GM19238 (cell line): Measurements from ENCODE around the gene TOLLIP.

Experiments
- DNase-seq: peaks from one replicate; pipeline ENCODE4 v3.0.0; 2011; ENCODE audit warnings: low spot score; ENCODE audit not compliant: insufficient read length

Gene TOLLIP

DNA sequence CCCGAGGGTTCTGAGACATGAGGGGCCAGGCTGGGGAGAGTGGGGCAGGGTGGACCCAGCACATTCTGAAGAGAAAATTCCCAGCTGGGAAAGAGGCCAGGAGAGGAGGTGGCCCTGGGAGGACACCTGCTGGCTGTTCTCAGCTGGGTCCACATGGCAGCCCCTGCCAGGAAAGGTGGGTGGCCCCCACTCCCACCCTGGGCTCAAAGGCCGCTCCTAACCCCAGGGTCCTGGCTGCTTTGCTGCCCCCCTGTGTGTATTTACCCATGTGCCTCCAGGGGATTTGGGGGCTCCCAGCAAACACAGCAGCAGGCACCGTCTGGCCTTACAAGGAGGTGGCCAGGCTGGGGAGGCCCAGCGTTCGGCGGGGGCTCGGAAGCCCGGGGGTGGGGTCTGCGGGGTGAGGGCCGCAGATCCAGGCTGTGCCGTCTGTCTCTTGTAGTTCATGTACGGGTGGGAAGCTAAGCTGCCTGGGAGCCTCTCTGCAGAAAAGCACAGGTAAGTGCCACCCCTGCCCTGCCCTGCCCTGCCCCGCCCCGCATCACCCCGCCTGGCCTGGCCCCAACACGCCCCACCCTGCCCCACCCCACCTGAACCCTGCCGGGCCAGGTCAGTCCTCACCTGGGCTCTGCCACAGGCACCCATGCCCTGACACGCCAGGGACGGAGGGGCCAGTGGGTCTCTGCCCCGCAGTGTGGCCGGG is 75.9 kb downstream of the TOLLIP start:
- no peak for DNase-seq

DNA sequence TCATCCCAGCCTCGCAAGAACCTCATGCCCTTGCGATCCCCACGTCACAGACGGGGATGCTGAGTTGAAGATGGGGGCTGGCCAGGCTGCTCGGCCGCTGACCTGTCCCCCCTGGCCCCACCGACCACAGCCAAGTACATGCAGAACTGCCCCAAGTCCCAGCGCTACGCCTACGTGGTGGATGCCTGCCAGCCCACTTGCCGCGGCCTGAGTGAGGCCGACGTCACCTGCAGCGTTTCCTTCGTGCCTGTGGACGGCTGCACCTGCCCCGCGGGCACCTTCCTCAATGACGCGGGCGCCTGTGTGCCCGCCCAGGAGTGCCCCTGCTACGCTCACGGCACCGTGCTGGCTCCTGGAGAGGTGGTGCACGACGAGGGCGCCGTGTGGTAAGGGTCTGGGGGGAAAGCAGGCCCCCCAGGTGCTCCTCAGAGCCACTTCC is 76.5 kb downstream of the TOLLIP start:
- no peak for DNase-seq

DNA sequence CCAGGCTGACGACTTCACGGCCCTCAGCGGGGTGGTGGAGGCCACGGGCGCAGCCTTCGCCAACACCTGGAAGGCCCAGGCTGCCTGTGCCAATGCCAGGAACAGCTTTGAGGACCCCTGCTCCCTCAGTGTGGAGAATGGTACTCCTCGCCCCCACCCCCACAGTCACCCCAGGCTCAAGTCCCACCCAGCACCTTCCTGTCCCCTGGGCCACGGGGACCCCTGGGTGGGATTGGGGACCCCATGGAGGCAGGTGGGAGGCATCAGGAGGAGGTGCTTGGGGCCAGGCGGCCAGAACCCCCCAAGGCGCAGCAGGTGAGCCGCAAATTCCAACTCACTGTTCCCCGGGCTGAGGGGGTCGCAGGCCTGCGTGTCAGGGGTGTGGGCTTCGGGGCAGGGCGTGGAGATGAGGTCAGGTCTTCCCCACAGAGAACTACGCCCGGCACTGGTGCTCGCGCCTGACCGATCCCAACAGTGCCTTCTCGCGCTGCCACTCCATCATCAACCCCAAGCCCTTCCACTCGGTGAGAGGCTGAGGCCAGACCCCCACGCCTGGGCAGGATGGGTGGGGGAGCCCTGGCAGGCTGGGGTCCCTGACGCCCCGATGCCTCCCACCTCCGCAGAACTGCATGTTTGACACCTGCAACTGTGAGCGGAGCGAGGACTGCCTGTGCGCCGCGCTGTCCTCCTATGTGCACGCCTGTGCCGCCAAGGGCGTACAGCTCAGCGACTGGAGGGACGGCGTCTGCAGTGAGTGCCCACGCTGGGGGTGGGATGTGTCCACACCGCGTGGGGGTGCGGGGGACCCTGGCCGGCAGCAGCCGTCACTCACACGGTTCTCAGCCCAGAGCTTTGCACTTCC is 77.2 kb downstream of the TOLLIP start:
- DNase-seq, result no peak

DNA sequence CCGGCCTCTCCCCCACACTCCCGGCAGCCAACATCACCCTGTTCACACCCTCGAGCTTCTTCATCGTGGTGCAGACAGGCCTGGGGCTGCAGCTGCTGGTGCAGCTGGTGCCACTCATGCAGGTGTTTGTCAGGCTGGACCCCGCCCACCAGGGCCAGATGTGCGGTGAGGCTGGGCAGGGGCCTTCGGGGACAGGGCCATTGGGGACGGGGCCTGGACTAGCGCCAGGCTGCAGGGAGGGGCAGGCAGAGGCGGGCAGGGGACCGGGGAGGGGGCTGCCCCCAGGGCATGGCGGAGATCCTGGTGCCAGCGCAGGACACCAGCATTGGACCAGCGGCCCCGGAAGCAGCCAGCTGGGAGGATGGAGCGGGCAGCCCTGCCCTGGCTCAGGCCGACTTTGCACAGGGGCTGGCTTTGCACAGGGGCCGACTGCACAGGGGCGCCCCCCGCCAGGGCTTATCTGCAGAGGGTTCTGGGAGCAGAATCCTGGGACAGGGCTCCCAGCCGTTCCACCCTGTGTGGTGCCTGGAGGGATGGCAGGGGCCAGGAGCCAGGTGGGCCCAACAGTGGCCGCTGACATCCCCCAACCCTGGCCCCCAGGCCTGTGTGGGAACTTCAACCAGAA is 77.9 kb downstream of the TOLLIP start:
- no peak for DNase-seq

DNA sequence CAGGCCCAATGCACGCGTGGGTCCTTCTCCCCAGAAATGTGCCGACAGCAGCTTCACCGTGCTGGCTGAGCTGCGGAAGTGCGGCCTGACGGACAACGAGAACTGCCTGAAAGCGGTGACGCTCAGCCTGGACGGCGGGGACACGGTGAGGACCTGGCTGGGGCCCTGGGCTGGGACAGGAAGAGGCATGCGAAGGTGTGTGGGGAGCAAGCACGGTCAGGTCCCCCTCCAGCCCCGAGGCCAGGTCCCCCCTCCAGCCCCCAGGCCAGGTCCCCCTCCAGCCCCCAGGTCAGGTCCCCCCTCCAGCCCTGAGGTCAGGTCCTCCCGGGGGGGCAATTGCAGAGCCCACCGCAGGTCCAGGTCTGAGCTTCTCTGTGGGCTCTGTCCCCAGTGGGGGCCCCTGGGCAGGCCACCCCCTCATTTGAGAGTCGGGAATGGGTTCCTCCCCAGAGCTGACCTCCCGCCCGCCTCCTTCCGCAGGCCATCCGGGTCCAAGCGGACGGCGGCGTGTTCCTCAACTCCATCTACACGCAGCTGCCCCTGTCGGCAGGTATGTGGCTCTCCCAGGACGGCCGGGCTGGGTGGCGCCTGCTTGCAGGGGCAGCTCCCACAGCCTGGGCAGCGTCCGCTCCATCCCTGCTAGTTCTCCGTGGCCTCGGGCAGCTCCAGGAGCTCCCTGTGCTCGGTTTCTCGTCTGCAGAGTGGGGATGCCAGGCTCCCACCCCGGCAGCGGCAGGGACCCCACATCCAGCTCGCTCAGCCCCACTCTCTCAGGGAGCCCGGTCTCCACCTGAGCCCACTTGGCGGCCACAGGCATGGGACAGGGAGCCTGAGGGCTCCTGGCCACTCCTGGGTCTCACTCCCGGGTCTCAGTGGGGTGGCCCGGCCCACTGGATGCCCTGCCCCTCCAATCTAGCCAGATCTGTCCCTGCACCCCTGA is 78.7 kb downstream of the TOLLIP start:
- DNase-seq, result no peak

DNA sequence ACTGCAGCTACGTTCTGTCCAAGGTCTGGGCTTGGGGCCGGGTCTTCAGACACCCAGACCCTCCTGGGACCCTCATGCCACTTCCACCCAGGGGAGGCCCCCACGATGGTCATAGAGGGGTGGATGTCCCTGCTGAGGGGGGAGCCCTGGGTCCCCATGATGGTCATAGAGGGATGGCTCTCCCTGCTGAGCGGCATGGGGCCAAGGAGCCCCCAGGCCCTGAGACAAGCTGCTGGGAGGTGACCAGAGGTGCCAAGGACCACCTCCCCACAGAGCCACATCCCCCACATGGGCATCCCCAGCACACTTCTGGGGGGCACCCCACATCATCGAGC is 79.3 kb downstream of the TOLLIP start:
- no peak for DNase-seq

DNA sequence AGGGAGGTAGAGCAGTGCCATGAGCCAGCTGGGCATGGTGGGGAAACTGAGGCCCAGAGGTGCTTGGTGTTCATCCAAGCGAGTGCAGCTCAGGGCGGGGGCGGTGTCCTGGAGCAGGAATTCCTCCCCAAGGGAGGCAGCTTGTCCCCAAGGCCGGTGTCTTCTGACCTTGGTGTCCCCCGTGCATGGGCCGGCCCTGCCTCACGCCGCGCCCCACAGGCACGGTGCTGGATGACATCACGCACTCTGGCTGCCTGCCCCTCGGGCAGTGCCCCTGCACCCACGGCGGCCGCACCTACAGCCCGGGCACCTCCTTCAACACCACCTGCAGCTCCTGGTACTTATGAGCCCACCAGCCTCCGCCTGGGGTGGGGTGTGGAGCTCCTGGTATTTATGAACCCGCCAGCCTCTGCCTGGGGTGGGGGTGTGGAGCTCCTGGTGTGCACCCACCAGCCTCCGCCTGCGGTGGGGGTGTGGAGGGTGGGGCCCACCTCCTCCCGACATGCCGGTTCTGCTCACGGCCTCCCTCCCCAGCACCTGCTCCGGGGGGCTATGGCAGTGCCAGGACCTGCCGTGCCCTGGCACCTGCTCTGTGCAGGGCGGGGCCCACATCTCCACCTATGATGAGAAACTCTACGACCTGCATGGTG is 79.8 kb downstream of the TOLLIP start:
- no peak for DNase-seq

DNA sequence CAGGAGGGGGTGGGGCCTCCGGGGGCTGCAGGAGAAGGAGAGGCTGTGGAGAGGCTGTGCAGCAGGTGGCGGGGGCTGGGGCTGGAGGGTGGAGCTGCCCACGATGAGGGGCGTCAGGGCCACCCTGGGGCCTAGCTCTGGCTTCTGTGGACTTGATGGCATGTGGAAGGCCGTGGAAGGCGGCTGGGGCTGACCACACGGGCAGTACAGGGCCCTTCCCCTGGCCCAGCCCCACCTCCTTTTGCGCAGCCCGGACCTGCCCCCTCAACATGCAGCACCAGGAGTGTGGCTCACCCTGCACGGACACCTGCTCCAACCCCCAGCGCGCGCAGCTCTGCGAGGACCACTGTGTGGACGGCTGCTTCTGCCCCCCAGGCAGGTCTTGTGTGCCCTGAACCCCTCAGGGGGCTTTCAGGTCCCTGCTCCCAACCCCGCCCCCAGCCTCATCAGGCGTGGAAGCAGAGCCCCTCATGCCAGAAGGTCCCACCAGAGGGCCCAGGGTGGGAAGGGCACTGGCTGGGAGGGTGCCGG is 80.4 kb downstream of the TOLLIP start:
- no peak for DNase-seq

DNA sequence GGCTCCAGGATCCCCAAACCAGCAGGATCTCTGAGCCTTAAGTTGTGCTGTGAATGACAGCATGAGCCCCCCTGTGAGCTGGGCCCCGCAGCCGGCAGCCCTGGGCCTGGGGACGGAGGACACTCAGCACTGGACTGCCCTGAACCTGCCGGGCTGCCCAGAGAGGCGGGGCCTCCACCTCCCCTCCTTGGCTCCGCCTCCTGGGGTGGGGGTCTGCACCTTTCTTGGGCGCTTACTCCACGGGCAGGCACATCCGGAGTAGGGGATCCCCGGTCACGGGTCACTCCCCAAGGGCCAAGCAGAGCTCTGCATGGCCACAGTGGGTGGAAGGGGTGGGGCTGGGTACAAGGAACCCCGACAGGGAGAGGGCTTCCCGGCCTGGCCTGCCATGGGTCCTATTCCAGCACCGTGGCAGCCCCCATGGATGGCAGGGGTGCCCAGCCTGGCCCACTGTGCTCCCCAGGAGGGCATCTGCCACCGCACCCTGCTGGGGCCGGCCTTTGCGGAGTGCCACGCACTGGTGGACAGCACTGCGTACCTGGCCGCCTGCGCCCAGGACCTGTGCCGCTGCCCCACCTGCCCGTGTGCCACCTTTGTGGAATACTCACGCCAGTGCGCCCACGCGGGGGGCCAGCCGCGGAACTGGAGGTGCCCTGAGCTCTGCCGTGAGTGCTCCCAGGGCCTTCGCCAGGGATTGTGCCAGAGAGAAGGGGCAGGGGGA is 81.2 kb downstream of the TOLLIP start:
- DNase-seq, result no peak

DNA sequence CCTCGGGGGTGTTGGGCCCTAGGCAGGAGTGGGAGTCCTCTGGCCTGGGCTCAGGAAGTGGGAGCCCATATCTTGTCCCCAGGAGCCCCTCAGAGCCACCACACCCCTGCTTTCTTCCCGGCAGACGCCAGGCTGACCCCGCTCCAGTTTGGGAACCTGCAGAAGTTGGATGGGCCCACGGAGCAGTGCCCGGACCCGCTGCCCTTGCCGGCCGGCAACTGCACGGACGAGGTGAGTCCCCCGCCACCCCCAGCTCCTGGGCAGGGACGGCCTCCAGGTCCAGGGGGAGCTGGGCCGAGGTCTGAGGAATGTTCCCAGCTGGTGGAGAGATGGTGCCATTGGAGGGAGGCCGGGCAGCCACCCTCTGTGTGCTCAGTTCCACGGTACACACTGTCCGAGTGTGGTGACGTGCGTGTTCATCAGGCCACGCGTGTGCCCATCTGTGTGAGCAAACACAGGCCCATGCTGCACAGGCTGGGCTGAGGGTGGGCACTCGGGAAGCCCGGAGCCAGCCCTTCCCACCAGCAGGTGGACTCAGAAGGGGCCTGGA is 81.8 kb downstream of the TOLLIP start:
- no peak for DNase-seq

DNA sequence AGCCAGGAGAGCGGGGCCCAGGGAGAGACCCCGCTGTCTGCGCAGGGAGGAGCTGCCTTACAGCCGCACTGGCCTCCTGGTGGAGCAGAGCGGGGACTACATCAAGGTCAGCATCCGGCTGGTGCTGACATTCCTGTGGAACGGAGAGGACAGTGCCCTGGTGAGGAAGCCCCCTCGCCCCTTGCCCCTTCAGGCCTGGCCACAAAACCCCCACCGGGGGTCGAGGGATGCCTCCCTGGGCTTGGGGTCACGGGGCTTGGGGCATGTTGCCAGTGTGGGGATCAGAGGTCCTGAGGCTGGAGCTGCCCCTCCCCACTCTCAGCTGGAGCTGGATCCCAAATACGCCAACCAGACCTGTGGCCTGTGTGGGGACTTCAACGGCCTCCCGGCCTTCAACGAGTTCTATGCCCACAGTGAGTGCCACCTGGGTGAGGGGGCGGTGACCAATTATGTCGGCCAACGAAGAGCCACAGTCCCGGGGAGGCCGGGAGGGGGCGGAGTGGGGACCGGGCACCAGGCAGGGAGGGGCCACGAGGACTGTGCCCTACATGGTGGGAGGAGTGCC is 82.4 kb downstream of the TOLLIP start:
- DNase-seq, result no peak

DNA sequence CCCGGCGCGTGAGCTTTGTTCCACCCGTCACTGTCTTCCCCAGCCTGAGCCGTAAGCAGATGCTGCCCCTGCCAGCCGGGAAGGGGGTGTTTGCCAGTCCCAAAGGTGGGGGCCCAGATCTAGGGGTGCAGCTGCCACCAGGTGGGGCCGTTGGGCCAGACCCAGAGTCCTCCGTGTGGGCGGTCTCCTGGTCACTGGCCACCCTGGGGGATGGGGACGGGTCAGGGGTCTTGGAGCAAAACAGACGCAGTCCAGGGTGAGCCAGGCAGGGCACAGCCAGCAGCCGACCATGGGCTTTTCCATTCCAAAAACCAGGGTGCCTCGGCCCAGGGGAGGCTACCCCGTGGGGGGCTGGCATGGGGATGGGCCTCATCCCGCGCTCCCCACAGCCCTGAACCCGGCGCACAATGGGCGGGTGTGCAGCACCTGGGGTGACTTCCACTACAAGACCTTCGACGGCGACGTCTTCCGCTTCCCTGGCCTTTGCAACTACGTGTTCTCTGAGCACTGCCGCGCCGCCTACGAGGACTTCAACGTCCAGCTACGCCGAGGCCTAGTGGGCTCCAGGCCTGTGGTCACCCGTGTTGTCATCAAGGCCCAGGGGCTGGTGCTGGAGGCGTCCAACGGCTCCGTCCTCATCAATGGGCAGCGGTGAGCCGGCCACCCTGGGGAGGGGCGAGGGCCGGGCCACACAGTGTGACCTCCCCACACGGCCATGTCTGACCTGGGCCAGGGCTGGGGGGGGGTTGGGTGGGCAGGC is 83.0 kb downstream of the TOLLIP start:
- DNase-seq, result no peak

DNA sequence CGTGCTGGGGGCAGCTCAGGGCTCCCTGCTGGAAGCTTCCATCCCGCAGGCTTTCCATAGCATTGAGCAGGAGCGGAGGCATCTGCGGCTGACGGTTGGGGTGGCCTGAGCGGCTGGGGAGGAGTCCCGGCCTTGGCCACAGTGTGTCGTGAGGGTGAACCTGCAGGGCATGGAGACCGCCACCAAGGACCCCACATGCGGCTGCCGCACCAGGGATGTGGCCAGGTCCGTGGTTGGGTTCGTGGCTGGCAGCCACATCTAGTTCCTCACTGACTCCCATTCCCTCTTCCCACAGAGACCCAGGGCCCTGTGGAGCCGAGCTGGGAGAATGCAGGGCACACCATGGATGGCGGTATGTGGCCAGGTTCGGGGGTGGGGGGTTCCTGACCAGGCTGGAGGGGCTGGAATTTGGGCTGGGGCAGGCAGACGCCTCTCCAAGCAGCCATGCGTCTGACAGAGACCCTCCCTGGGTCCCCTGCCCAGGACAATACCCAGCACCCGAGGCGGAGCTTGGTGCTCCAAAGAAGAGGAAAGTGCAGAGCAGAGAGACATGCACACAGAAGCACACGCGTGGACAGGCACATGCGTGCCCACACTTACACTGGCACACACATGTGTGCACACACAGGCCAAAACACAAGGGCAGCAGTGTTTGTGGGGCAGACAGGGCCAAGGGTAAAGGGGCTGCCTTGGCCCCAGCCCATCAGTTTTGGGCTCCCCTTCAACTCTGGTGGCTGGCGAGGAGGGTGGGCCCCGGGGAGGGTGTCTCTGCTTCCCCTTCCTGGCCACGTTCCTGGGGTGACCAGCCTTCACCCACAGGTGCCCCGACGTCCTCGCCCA is 83.8 kb downstream of the TOLLIP start:
- DNase-seq, result no peak

DNA sequence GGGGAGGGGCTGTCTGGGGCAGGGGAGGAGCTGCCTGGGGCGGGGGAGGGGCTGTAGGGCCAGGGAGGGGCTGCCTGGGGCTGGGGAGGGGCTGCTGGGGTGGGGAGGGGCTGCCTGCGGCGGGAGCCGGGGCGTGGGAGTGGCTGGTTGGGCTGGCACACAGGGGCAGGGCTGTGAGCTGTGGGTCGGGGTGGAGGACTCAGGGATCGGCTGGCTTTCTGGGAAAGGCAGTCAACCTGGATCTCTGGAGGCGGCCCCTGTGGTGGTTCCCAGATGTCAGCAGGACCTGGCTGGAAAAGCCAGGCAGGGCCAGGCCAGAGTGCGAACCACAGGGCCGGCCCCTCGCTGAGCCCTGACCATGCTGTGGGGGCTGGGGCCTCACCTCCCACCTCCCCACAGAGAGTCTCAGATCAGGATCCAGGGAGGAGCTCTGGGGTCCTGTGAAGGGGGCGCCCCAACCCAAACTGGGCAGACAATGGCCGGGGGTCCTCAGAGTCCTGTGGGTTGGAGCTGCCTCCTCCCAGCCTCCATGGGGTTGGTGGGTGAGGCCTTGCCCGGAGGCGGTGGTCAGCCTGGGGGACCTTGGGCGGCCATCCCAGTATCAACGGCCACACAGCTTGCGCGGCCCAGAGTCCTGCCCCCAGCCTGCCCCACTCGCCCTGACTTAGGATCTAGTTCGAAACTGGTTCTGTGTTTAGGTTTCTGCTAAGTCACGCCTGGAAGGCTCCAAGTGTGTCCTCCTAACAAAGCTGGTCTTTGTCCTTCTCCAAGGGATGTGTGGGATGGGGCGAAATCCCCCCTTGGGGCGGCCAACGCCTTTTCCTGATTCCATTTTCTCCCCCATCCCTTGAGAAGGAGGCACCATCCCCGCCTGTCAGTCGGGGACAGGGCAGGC is 84.7 kb downstream of the TOLLIP start:
- DNase-seq, result no peak
